ENCODE measurements around the gene EVL. TPM values are rescaled to one million over a fixed set of nuclear protein-coding genes. Genes with fewer than 3 reads are reported as not detected.

The EVL gene
- total RNA-seq, 1 donor from 2014 or later, result 159 TPM

- Mint-ChIP-seq H3K4me1 (ENCODE audit: unreplicated experiment) (peaks cover 18% of the 10 kb centered on the region), H3K27ac (peak overlapping the region; percentile 57), H3K36me3 (peaks cover 9% of the 10 kb centered on the region), H3K9me3 (peaks cover 10% of the 10 kb centered on the region), H3K27me3 (no peaks in the 10 kb centered on the region), H3K4me3 (peak overlapping the region; percentile 32)
- DNase-seq (ENCODE audit: extremely low spot score, unreplicated experiment), result no peak
- peak; percentile 28 for TF ChIP-seq CTCF (conservative IDR thresholded peaks at IDR 0.05)
These were observed 8.0 kb upstream of the EVL start for GRCh38 chr14:100056964-100057795.

- peaks cover 27% of the 10 kb centered on the region for H3K4me1 Mint-ChIP-seq (ENCODE audit: unreplicated experiment)
These were observed 6.3 kb upstream of the EVL start for GRCh38 chr14:100058777-100059437.

GRCh38 chr14:100059438-100059781 is 5.8 kb upstream of the EVL start:
- peaks cover 31% of the 10 kb centered on the region for H3K4me1 Mint-ChIP-seq (ENCODE audit: unreplicated experiment)
- peak overlapping the region; percentile 94 for H3K27ac Mint-ChIP-seq
- H3K27me3 Mint-ChIP-seq, result no peaks in the 10 kb centered on the region
- H3K36me3 Mint-ChIP-seq, result peaks cover 9% of the 10 kb centered on the region
- TF ChIP-seq CTCF (conservative IDR thresholded peaks at IDR 0.05), result no peak
- peak overlapping the region; percentile 82 for H3K4me3 Mint-ChIP-seq
- DNase-seq (ENCODE audit: extremely low spot score, unreplicated experiment), result no peak
- H3K9me3 Mint-ChIP-seq, result peaks cover 10% of the 10 kb centered on the region

More at GRCh38 chr14:100058777-100059437, 6.3 kb upstream of the EVL start:
- peaks cover 10% of the 10 kb centered on the region for H3K9me3 Mint-ChIP-seq
- peak overlapping the region; percentile 94 for H3K27ac Mint-ChIP-seq
- TF ChIP-seq CTCF (conservative IDR thresholded peaks at IDR 0.05), result no peak
- peaks cover 9% of the 10 kb centered on the region for H3K36me3 Mint-ChIP-seq
- H3K4me3 Mint-ChIP-seq, result peak overlapping the region; percentile 82
- no peaks in the 10 kb centered on the region for H3K27me3 Mint-ChIP-seq
- DNase-seq (ENCODE audit: extremely low spot score, unreplicated experiment), result no peak

- H3K4me1 Mint-ChIP-seq (ENCODE audit: unreplicated experiment), result peaks cover 33% of the 10 kb centered on the region
- peak overlapping the region; percentile 67 for H3K27ac Mint-ChIP-seq
- no peaks in the 10 kb centered on the region for H3K27me3 Mint-ChIP-seq
- H3K36me3 Mint-ChIP-seq, result peaks cover 9% of the 10 kb centered on the region
- H3K4me3 Mint-ChIP-seq, result no peak overlapping the region
- DNase-seq (ENCODE audit: extremely low spot score, unreplicated experiment), result no peak
- peaks cover 10% of the 10 kb centered on the region for H3K9me3 Mint-ChIP-seq
- TF ChIP-seq CTCF (conservative IDR thresholded peaks at IDR 0.05), result no peak
These were observed 4.5 kb upstream of the EVL start for GRCh38 chr14:100060760-100061159.

- Mint-ChIP-seq H3K9me3 (peaks cover 10% of the 10 kb centered on the region), H3K27me3 (no peaks in the 10 kb centered on the region), H3K36me3 (peaks cover 9% of the 10 kb centered on the region), H3K4me1 (ENCODE audit: unreplicated experiment) (peaks cover 36% of the 10 kb centered on the region), H3K27ac (no peak overlapping the region), H3K4me3 (no peak overlapping the region)
- no peak for TF ChIP-seq CTCF (conservative IDR thresholded peaks at IDR 0.05)
- no peak for DNase-seq (ENCODE audit: extremely low spot score, unreplicated experiment)
These were observed 2.6 kb upstream of the EVL start for GRCh38 chr14:100062590-100062989.

Measured in type B pancreatic cell (in vitro differentiated cells).